GM12878 (cell line): ENCODE results near the gene ZNF473.

Experiments used
- CTCF ChIP-seq, 3 experiments: IDR thresholded peaks in 2 of 3; conservative IDR thresholded peaks in 1 of 3; 2 replicates each; pipeline ENCODE4 v1.5.1; 2011; ENCODE audit warnings: low read depth in 3 of 3, low read length in 3 of 3, mild to moderate bottlenecking in 3 of 3, control low read depth in 2 of 3, moderate library complexity in 2 of 3, inconsistent platforms in 1 of 3, mixed read lengths in 1 of 3; ENCODE audit not compliant: control insufficient read depth in 2 of 3, insufficient read depth in 1 of 3; ENCODE audit errors: extremely low read depth in 1 of 3
- ESRRA ChIP-seq: IDR thresholded peaks from 2 replicates; pipeline ENCODE4 v1.6.1; 2012; ENCODE audit warnings: mild to moderate bottlenecking, low read length, improper control_type of control experiment
- JUND ChIP-seq: IDR thresholded peaks from 2 replicates; pipeline ENCODE4 v1.6.1; 2012; ENCODE audit warnings: low read depth, mild to moderate bottlenecking, low read length, improper control_type of control experiment, moderate library complexity
- POLR2A ChIP-seq: IDR thresholded peaks from 2 replicates; pipeline ENCODE4 v1.6.1; 2011; ENCODE audit warnings: low read depth, mild to moderate bottlenecking, low read length
- RB1 ChIP-seq: fragments of 450-650 bp; formaldehyde crosslinking; IDR thresholded peaks from 2 replicates; pipeline ENCODE4 v1.6.1; 2017; ENCODE audit warnings: mild to moderate bottlenecking, borderline replicate concordance
- TAF1 ChIP-seq: IDR thresholded peaks from 2 replicates; pipeline ENCODE4 v1.6.1; 2011; ENCODE audit warnings: mild to moderate bottlenecking, low read depth, low read length, borderline replicate concordance
- TF ChIP-seq, protein P1 (sequence below): IDR thresholded peaks from 2 replicates; pipeline ENCODE4 v1.6.1; 2012; ENCODE audit warnings: mild to moderate bottlenecking, low read depth, low read length

DNA sequence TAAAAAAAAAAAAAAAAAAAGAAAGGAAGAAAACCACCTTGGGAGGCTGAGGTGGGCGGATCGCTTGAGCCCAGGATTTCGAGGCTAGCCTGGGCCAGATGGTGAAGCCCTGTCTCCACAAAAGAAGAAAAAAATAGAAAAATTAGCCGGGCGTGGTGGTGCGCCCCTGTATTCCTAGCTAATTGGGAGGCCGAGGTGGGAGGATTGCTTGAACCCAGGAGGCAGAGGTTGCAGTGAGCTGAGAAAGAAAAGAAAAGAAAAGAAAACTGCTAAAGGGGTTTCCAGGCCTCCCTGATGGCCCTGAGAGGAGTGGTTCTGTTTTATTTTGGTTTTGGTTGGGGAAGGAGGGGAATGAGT, 723 bp downstream of the ZNF473 start:
- TF ChIP-seq POLR2A, result no peak
- TF ChIP-seq RB1, result no peak
- TF ChIP-seq CTCF (IDR thresholded peaks at IDR 0.05 in 2 of 3, conservative IDR thresholded peaks at IDR 0.05 in 1 of 3; ENCODE audit: control insufficient read depth in 2 of 3, extremely low read depth in 1 of 3, insufficient read depth in 1 of 3, low read depth in 3 of 3, low read length in 3 of 3), result no peak
- no peak for TF ChIP-seq TAF1
- no peak for TF ChIP-seq ESRRA
- no peak for TF ChIP-seq JUND
- TF ChIP-seq, protein P1, sequence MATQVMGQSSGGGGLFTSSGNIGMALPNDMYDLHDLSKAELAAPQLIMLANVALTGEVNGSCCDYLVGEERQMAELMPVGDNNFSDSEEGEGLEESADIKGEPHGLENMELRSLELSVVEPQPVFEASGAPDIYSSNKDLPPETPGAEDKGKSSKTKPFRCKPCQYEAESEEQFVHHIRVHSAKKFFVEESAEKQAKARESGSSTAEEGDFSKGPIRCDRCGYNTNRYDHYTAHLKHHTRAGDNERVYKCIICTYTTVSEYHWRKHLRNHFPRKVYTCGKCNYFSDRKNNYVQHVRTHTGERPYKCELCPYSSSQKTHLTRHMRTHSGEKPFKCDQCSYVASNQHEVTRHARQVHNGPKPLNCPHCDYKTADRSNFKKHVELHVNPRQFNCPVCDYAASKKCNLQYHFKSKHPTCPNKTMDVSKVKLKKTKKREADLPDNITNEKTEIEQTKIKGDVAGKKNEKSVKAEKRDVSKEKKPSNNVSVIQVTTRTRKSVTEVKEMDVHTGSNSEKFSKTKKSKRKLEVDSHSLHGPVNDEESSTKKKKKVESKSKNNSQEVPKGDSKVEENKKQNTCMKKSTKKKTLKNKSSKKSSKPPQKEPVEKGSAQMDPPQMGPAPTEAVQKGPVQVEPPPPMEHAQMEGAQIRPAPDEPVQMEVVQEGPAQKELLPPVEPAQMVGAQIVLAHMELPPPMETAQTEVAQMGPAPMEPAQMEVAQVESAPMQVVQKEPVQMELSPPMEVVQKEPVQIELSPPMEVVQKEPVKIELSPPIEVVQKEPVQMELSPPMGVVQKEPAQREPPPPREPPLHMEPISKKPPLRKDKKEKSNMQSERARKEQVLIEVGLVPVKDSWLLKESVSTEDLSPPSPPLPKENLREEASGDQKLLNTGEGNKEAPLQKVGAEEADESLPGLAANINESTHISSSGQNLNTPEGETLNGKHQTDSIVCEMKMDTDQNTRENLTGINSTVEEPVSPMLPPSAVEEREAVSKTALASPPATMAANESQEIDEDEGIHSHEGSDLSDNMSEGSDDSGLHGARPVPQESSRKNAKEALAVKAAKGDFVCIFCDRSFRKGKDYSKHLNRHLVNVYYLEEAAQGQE, result no peak
